Mesenchymal stem cell (in vitro differentiated cells and primary cell): ENCODE measurements around the gene NFKBIB. TPM values are rescaled to one million over a fixed set of nuclear protein-coding genes. Genes with fewer than 3 reads are reported as not detected.
A peak's percentile ranks its signal among the peaks of the same experiment; 100 is the strongest.

Experiments
- DNase-seq: peaks from one replicate; pipeline ENCODE4 v3.0.0-alpha.2; 2013
- H2AFZ ChIP-seq: one replicate; pipeline ENCODE4 v1.6.1; 2013; ENCODE audit warnings: low read depth, mild to moderate bottlenecking, control low read depth, inconsistent platforms, low read length, moderate library complexity
- H2AK5ac ChIP-seq: 2 replicates; pipeline ENCODE4 v1.6.1; 2013; ENCODE audit warnings: low read length, moderate library complexity, mild to moderate bottlenecking, inconsistent platforms; ENCODE audit not compliant: severe bottlenecking
- H2BK120ac ChIP-seq: one replicate; pipeline ENCODE4 v1.6.1; 2013; ENCODE audit warnings: low read depth, mild to moderate bottlenecking, inconsistent platforms, low read length, moderate library complexity
- H2BK12ac ChIP-seq, 2 experiments: one replicate each; pipeline ENCODE4 v1.6.1; 2013; ENCODE audit warnings: inconsistent platforms in 2 of 2, low read length in 2 of 2, mild to moderate bottlenecking in 2 of 2, moderate library complexity in 2 of 2, control low read depth in 1 of 2
- H2BK15ac ChIP-seq: one replicate; pipeline ENCODE4 v1.6.1; 2013; ENCODE audit warnings: mild to moderate bottlenecking, low read depth, inconsistent platforms; ENCODE audit not compliant: poor library complexity, severe bottlenecking
- H2BK5ac ChIP-seq: 2 replicates; pipeline ENCODE4 v1.6.1; 2013; ENCODE audit warnings: low read depth, mild to moderate bottlenecking, low read length, control low read depth, inconsistent platforms; ENCODE audit not compliant: poor library complexity, severe bottlenecking
- H3K14ac ChIP-seq, 2 experiments: one replicate each; pipeline ENCODE4 v1.6.1; 2013; ENCODE audit warnings: inconsistent platforms in 2 of 2, low read length in 2 of 2, control low read depth in 1 of 2, mild to moderate bottlenecking in 1 of 2, moderate library complexity in 1 of 2
- H3K18ac ChIP-seq, 2 experiments: one replicate each; pipeline ENCODE4 v1.6.1; 2013; ENCODE audit warnings: inconsistent platforms in 2 of 2, low read length in 2 of 2, control low read depth in 1 of 2, low read depth in 1 of 2, mild to moderate bottlenecking in 1 of 2
- H3K23ac ChIP-seq, 2 experiments: one replicate each; pipeline ENCODE4 v1.6.1; 2013; ENCODE audit warnings: inconsistent platforms in 2 of 2, low read length in 2 of 2, mild to moderate bottlenecking in 2 of 2, moderate library complexity in 2 of 2, control low read depth in 1 of 2
- H3K27ac ChIP-seq: 2 replicates; pipeline ENCODE4 v1.5.1; 2013; ENCODE audit warnings: mild to moderate bottlenecking, moderate library complexity, low read length, control low read depth, inconsistent platforms; ENCODE audit not compliant: poor library complexity, severe bottlenecking
- H3K27me3 ChIP-seq, 2 experiments: 2 replicates each; pipeline versions ENCODE4 v1.6.1 to v1.7.0; 2013; ENCODE audit warnings: low read length in 2 of 2, mild to moderate bottlenecking in 2 of 2, moderate library complexity in 2 of 2, control low read depth in 1 of 2, inconsistent platforms in 1 of 2; ENCODE audit not compliant: control insufficient read depth in 1 of 2, insufficient read depth in 1 of 2
- H3K36me3 ChIP-seq, 2 experiments: 2 replicates each; pipeline versions ENCODE4 v1.6.1 to v1.7.0; 2013; ENCODE audit warnings: low read length in 2 of 2, control low read depth in 1 of 2, inconsistent platforms in 1 of 2, low read depth in 1 of 2, mild to moderate bottlenecking in 1 of 2; ENCODE audit not compliant: insufficient read depth in 2 of 2, control insufficient read depth in 1 of 2
- H3K4ac ChIP-seq, 2 experiments: one replicate each; pipeline ENCODE4 v1.6.1; 2013; ENCODE audit warnings: inconsistent platforms in 2 of 2, low read length in 2 of 2, mild to moderate bottlenecking in 2 of 2, moderate library complexity in 2 of 2, control low read depth in 1 of 2, low read depth in 1 of 2
- H3K4me1 ChIP-seq: 2 replicates; pipeline ENCODE4 v1.6.1; 2013; ENCODE audit warnings: low read depth, low read length, control low read depth; ENCODE audit not compliant: control insufficient read depth, insufficient read depth
- H3K4me2 ChIP-seq: 2 replicates; pipeline ENCODE4 v1.6.1; 2013; ENCODE audit warnings: low read length, mild to moderate bottlenecking, inconsistent platforms; ENCODE audit not compliant: poor library complexity, severe bottlenecking
- H3K4me3 ChIP-seq, 2 experiments: 2 replicates each; pipeline versions ENCODE4 v1.5.1 to v1.7.0; 2013; ENCODE audit warnings: low read length in 2 of 2, mild to moderate bottlenecking in 2 of 2, control low read depth in 1 of 2, low read depth in 1 of 2; ENCODE audit not compliant: insufficient read depth in 1 of 2
- H3K79me1 ChIP-seq: replicated peaks from 2 replicates; pipeline ENCODE4 v1.6.1; 2013; ENCODE audit warnings: mild to moderate bottlenecking, control low read depth, low read length, inconsistent platforms; ENCODE audit not compliant: poor library complexity, severe bottlenecking
- H3K9ac ChIP-seq: 2 replicates; pipeline ENCODE4 v1.7.0; 2013; ENCODE audit warnings: mild to moderate bottlenecking, low read length, moderate library complexity
- H3K9me3 ChIP-seq: 2 replicates; pipeline ENCODE4 v1.7.0; 2013; ENCODE audit warnings: mild to moderate bottlenecking, low read length; ENCODE audit not compliant: control insufficient read depth
- H4K8ac ChIP-seq: one replicate; pipeline ENCODE4 v1.6.1; 2013; ENCODE audit warnings: inconsistent platforms, mild to moderate bottlenecking, low read length, moderate library complexity
- H4K91ac ChIP-seq: one replicate; pipeline ENCODE4 v1.6.1; 2013; ENCODE audit warnings: mild to moderate bottlenecking, low read length, inconsistent platforms
- WGBS: methylation state at CpG from one replicate; pipeline ENCODE4 v1.1.7; 2013; ENCODE audit warnings: mixed read lengths; 5-methylcytosine and 5-hydroxymethylcytosine counted together
- polyA plus RNA-seq, 2 experiments: library from polyadenylated mRNA; stranded (reverse); fragments of 200-250 nt; gene quantifications; one replicate each; pipeline ENCODE4 v1.2.3, GENCODE V29; 2013

Gene NFKBIB, protein sequence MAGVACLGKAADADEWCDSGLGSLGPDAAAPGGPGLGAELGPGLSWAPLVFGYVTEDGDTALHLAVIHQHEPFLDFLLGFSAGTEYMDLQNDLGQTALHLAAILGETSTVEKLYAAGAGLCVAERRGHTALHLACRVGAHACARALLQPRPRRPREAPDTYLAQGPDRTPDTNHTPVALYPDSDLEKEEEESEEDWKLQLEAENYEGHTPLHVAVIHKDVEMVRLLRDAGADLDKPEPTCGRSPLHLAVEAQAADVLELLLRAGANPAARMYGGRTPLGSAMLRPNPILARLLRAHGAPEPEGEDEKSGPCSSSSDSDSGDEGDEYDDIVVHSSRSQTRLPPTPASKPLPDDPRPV
- 23.4 TPM for polyA plus RNA-seq (2013, experiment 1 of 2)
- 24.8 TPM for polyA plus RNA-seq (2013, experiment 2 of 2)

DNA sequence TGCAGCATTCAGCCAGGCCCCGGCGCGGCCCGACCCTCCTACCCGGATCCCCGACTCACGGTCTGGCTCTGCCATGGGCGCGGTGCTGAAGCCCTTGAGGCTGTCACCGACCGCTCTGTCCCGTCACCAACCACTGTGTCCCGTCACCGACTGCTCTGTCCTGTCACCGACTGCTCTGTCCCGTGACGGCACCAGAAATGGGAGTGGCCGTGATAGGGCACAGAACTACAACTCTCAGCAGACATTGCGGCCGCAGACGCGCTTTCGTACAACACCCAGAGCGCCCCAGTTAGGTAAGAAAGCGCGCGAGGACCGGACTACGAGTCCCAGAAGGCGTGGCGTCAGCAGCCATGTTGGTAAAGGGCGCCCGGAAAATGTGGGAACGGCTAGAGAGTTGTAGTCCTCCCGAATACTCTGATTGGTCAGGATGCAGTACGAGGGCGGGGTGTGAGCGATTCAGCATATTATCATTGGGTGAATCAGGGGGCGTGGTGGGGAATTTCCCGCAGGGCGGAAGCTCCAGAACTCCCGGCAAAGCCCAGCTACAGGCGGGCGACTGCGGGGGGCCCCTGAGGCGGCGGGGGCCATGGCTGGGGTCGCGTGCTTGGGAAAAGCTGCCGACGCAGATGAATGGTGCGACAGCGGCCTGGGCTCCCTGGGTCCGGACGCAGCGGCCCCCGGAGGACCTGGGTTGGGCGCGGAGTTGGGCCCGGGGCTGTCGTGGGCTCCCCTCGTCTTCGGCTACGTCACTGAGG lies at the start of gene NFKBIB, which contains the start of gene SIRT2:
NFKBIB (plus strand) TSS at position 523 of the 755 bp plus-strand sequence; CDS start at position 587, 64 bp downstream.
SIRT2 (minus strand) TSS at position 172 of the 755 bp plus-strand sequence; CDS start at position 75, 97 bp downstream.
- peak within 1 kb of the TSS; percentile 92 to 96 for H3K4me3 ChIP-seq
- no peaks in the 10 kb centered on the region for H3K9me3 ChIP-seq
- DNase-seq = peak; percentile 100
- peak within 1 kb of the TSS; percentile 93 for H3K9ac ChIP-seq
- peak within 1 kb of the TSS; percentile 78 for H3K4me2 ChIP-seq
- no peaks in the 10 kb centered on the region for H3K27me3 ChIP-seq
- H4K8ac ChIP-seq = peak within 1 kb of the TSS; percentile 89
- peak within 1 kb of the TSS in 1 of 2 experiments; percentile 8 for H3K4ac ChIP-seq
- peaks cover 6 to 16% of the 10 kb centered on the region in 2 experiments for H3K36me3 ChIP-seq
- H2BK120ac ChIP-seq = peak within 1 kb of the TSS; percentile 84
- H2BK12ac ChIP-seq = peak within 1 kb of the TSS in 1 of 2 experiments; percentile 1
- peaks cover 13% of the 10 kb centered on the region for H3K4me1 ChIP-seq
- H2AFZ ChIP-seq = peak within 1 kb of the TSS; percentile 91
- no peak within 1 kb of the TSS for H2BK5ac ChIP-seq
- no peak within 1 kb of the TSS for H3K23ac ChIP-seq
- H3K79me1 ChIP-seq = peaks cover 45% of the 10 kb centered on the region
- under 1% methylated on average over 64 of the region's 64 CpGs for WGBS
- peak within 1 kb of the TSS; percentile 87 for H4K91ac ChIP-seq
- H2BK15ac ChIP-seq = peak within 1 kb of the TSS; percentile 16
- H3K27ac ChIP-seq = peak within 1 kb of the TSS; percentile 37
- peak within 1 kb of the TSS; percentile 67 to 76 for H3K18ac ChIP-seq
- H2AK5ac ChIP-seq = no peak within 1 kb of the TSS
- H3K14ac ChIP-seq = peak within 1 kb of the TSS in 1 of 2 experiments; percentile 66

DNA sequence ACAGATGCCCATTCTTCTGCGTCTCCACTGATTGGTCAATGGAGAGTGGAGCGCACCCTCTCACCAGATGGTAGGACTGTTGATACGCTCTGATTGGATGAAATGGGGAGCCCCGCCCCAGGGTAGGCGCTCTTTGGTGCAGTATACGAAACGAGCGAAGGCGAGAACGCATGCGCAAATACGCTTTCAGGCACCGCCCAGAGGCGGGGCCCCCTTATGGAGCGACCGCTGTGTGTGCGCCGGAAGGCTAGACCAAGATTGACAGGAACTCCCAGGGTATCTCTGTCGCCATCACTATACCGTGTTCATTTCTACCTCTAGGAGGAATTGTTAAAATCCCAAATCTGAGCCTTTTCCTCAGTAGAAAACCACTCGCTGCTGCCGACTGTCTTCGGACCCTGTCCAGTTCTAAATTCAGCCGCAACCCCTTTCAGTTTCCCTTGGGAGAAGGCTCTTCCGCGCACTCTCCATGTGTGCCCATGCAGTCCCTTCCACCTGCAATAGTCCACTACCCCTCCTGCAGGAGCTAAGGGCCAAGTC lies 49.3 kb upstream of the NFKBIB start:
- peak overlapping the region; percentile 67 to 68 for H3K18ac ChIP-seq
- H3K27ac ChIP-seq = peak overlapping the region; percentile 92
- peak overlapping the region; percentile 10 to 55 for H3K4ac ChIP-seq
- H3K27me3 ChIP-seq = no peaks in the 10 kb centered on the region
- peak overlapping the region; percentile 73 for H2AK5ac ChIP-seq
- H3K9ac ChIP-seq = peak overlapping the region; percentile 91
- 1% methylated on average over 26 of the region's 26 CpGs for WGBS
- H3K36me3 ChIP-seq = peaks cover 22 to 28% of the 10 kb centered on the region in 2 experiments
- H3K4me1 ChIP-seq = peaks cover 27% of the 10 kb centered on the region
- no peak for DNase-seq
- H3K79me1 ChIP-seq = peaks cover 1% of the 10 kb centered on the region
- H3K14ac ChIP-seq = no peak overlapping the region
- H4K91ac ChIP-seq = peak overlapping the region; percentile 91
- no peak overlapping the region for H2BK5ac ChIP-seq
- H3K23ac ChIP-seq = peak overlapping the region in 1 of 2 experiments; percentile 10
- H2BK12ac ChIP-seq = peak overlapping the region in 1 of 2 experiments; percentile 87
- peak overlapping the region; percentile 90 for H4K8ac ChIP-seq
- H2AFZ ChIP-seq = no peak overlapping the region
- no peaks in the 10 kb centered on the region for H3K9me3 ChIP-seq
- peak overlapping the region; percentile 84 for H3K4me2 ChIP-seq
- peak overlapping the region; percentile 69 for H2BK120ac ChIP-seq
- H3K4me3 ChIP-seq = peak overlapping the region in 1 of 2 experiments; percentile 86
- H2BK15ac ChIP-seq = no peak overlapping the region

DNA sequence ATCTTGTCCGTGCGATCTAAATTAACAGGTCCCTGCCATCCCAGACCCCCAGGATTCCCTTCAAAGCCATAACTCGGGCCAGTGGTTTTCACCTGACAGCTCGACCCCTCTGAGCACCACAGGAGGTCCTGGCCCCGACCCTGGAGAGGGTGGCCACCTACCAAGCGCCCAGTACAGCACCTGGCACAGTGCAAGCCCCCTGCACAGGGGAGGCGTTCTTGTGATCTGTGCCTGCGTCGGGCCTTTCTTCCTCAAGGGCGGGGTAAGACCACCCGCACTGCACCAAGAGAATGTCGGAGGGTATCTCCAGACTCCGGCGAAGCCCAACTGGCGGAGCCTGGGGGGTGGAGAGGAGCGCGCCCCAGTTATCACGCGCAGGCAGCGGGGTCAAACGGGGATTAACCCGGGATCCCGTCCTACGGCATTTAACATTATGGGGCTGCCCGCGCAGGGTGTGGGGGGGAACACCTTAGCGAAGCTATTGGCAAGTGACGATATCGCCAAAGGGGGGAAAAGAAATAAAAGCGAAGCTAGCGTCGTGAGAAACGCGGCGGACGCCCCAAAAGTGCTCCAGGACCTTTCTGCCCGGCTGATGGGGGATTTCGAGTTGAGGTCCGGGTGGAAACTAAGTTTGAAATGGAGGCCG lies 48.7 kb upstream of the NFKBIB start:
- 34% methylated on average over 40 of the region's 40 CpGs for WGBS
- Histone ChIP-seq H4K8ac (peak overlapping the region; percentile 90), H3K36me3 (peaks cover 16 to 22% of the 10 kb centered on the region in 2 experiments), H2AK5ac (peak overlapping the region; percentile 73), H2BK12ac (peak overlapping the region; percentile 87 to 94), H3K14ac (peak overlapping the region in 1 of 2 experiments; percentile 53), H3K27me3 (no peaks in the 10 kb centered on the region), H3K9me3 (no peaks in the 10 kb centered on the region), H3K4me3 (peak overlapping the region; percentile 81 to 86), H2BK5ac (peak overlapping the region; percentile 35), H3K18ac (peak overlapping the region; percentile 67 to 68), H3K4me1 (peaks cover 27% of the 10 kb centered on the region), H2BK15ac (peak overlapping the region; percentile 84), H4K91ac (peak overlapping the region; percentile 93), H3K79me1 (peaks cover 1% of the 10 kb centered on the region), H3K23ac (peak overlapping the region in 1 of 2 experiments; percentile 10), H2BK120ac (peak overlapping the region; percentile 69), H3K9ac (peak overlapping the region; percentile 91), H2AFZ (no peak overlapping the region), H3K27ac (peak overlapping the region; percentile 92), H3K4me2 (peak overlapping the region; percentile 84), H3K4ac (peak overlapping the region; percentile 10 to 55)
- DNase-seq = no peak
